GM23248 (cell line): ENCODE measurements around the gene ATP6V1B1. TPM values are rescaled to one million over a fixed set of nuclear protein-coding genes. Genes with fewer than 3 reads are reported as not detected.

Source experiments
- DNase-seq: peaks from one replicate; pipeline ENCODE4 v3.0.0-alpha.2; 2015
- H2AFZ ChIP-seq: fragments of 200-600 bp; sonication (generic); 2 replicates; pipeline ENCODE4 v1.6.1; 2016; ENCODE audit warnings: antibody characterized with exemption
- H3F3A ChIP-seq: fragments of 200-600 bp; sonication (generic); 2 replicates; pipeline ENCODE4 v1.6.1; 2016; ENCODE audit warnings: mild to moderate bottlenecking, antibody characterized with exemption, mixed run types; ENCODE audit not compliant: insufficient read depth
- H3K27ac ChIP-seq: fragments of 200-600 bp; sonication (generic); 2 replicates; pipeline ENCODE4 v1.5.1; 2016; ENCODE audit warnings: mild to moderate bottlenecking
- H3K27me3 ChIP-seq: fragments of 200-600 bp; sonication (generic); replicated peaks from 2 replicates; pipeline ENCODE4 v1.6.1; 2016; ENCODE audit warnings: mild to moderate bottlenecking; ENCODE audit not compliant: insufficient read depth
- H3K36me3 ChIP-seq: fragments of 200-600 bp; sonication (generic); 2 replicates; pipeline ENCODE4 v1.6.1; 2016; ENCODE audit warnings: low read depth, mild to moderate bottlenecking
- H3K4me1 ChIP-seq: fragments of 200-600 bp; sonication (generic); 2 replicates; pipeline ENCODE4 v1.6.1; 2016; ENCODE audit warnings: mild to moderate bottlenecking; ENCODE audit not compliant: insufficient read depth
- H3K4me2 ChIP-seq: fragments of 200-600 bp; sonication (generic); one replicate; pipeline ENCODE4 v1.6.1; 2016; ENCODE audit warnings: mild to moderate bottlenecking; ENCODE audit not compliant: unreplicated experiment
- H3K4me3 ChIP-seq: fragments of 200-600 bp; sonication (generic); 2 replicates; pipeline ENCODE4 v1.5.1; 2016; ENCODE audit warnings: mild to moderate bottlenecking
- H3K79me2 ChIP-seq: fragments of 200-600 bp; sonication (generic); 2 replicates; pipeline ENCODE4 v1.6.1; 2016; ENCODE audit warnings: mild to moderate bottlenecking; ENCODE audit not compliant: insufficient read depth
- H3K9ac ChIP-seq: fragments of 200-600 bp; sonication (generic); 2 replicates; pipeline ENCODE4 v1.6.1; 2016; ENCODE audit warnings: mild to moderate bottlenecking
- H3K9me2 ChIP-seq: fragments of 200-600 bp; sonication (generic); 2 replicates; pipeline ENCODE4 v1.6.1; 2016; ENCODE audit warnings: mixed run types, mild to moderate bottlenecking, moderate library complexity; ENCODE audit not compliant: insufficient read depth
- H3K9me3 ChIP-seq: fragments of 200-600 bp; sonication (generic); one replicate; pipeline ENCODE4 v1.6.1; 2017; ENCODE audit warnings: low read depth
- H4K20me1 ChIP-seq: fragments of 200-600 bp; sonication (generic); 2 replicates; pipeline ENCODE4 v1.6.0; 2016; ENCODE audit not compliant: insufficient read depth
- EZH2 ChIP-seq: fragments of 200-600 bp; sonication (generic); IDR thresholded peaks from 2 replicates; pipeline ENCODE4 v1.6.1; 2018; ENCODE audit warnings: antibody characterized with exemption, mild to moderate bottlenecking; ENCODE audit not compliant: insufficient read depth, poor library complexity, severe bottlenecking
- EZH2phosphoT487 ChIP-seq: fragments of 200-600 bp; sonication (generic); IDR thresholded peaks from 2 replicates; pipeline ENCODE4 v1.6.1; 2018; ENCODE audit warnings: antibody characterized with exemption, moderate library complexity, mild to moderate bottlenecking, low read depth; ENCODE audit not compliant: insufficient read depth
- WGBS, 2 experiments: methylation state at CpG; one replicate each; pipeline ENCODE4 v1.1.6; 2015 to 2017; ENCODE audit warnings: low lambda C conversion rate in 2 of 2, low coverage in 1 of 2; ENCODE audit errors: missing lambda C conversion rate in 2 of 2; 5-methylcytosine and 5-hydroxymethylcytosine counted together
- in situ Hi-C: fragments of 300-500 bp; cut with MboI; formaldehyde crosslinking; loops from 2 replicates; pipeline ENCODE4 v1.15.0; 2020
- polyA plus RNA-seq: library from polyadenylated mRNA; unstranded; fragments of >200 nt; fragmentation: Nextera tagmentation; extraction: Ambion mirVana; gene quantifications from 2 replicates; pipeline ENCODE4 v1.2.1, GENCODE V29; 2016
- total RNA-seq: library from RNA; depleted of rRNA; stranded (reverse); fragments of >200 nt; shearing (Covaris generic); gene quantifications from 2 replicates; pipeline ENCODE4 v1.2.3, GENCODE V29; 2014

ATP6V1B1 gene
- total and polyA plus RNA-seq, 2 experiments from 2014 or later = 0.60 TPM; not detected in 1

- no peaks in the 10 kb centered on the region for H3F3A ChIP-seq
- no peaks in the 10 kb centered on the region for H3K9me2 ChIP-seq
- H3K4me1 ChIP-seq = no peaks in the 10 kb centered on the region
- in situ Hi-C loops = no loop called here
- H3K27me3 ChIP-seq = peaks cover 59% of the 10 kb centered on the region
- no peaks in the 10 kb centered on the region for H3K79me2 ChIP-seq
- no peak overlapping the region for H3K27ac ChIP-seq
- no peak overlapping the region for H3K4me2 ChIP-seq
- H3K9me3 ChIP-seq = no peaks in the 10 kb centered on the region
- no peak overlapping the region for H2AFZ ChIP-seq
- 15 to 20% methylated on average over 15 to 16 of the region's 16 CpGs for WGBS, 2 experiments
- TF ChIP-seq EZH2phosphoT487 (no peak), EZH2 (no peak)
- H4K20me1 ChIP-seq = no peaks in the 10 kb centered on the region
- no peaks in the 10 kb centered on the region for H3K36me3 ChIP-seq
- no peak overlapping the region for H3K4me3 ChIP-seq
- H3K9ac ChIP-seq = no peak overlapping the region
- no peak for DNase-seq
Measured at GRCh38 chr2:70898363-70899240, 37.1 kb upstream of the ATP6V1B1 start.

- no peak overlapping the region for H3K27ac ChIP-seq
- H3K27me3 ChIP-seq = peaks cover 34% of the 10 kb centered on the region
- H2AFZ ChIP-seq = peak overlapping the region; percentile 79
- H3K4me1 ChIP-seq = no peaks in the 10 kb centered on the region
- no peaks in the 10 kb centered on the region for H3K79me2 ChIP-seq
- in situ Hi-C loops = no loop called here
- H4K20me1 ChIP-seq = no peaks in the 10 kb centered on the region
- peak overlapping the region; percentile 65 for H3K9ac ChIP-seq
- TF ChIP-seq EZH2phosphoT487 = no peak
- TF ChIP-seq EZH2 = no peak
- H3K36me3 ChIP-seq = no peaks in the 10 kb centered on the region
- H3F3A ChIP-seq = no peaks in the 10 kb centered on the region
- H3K4me2 ChIP-seq = peak overlapping the region; percentile 82
- WGBS, 2 experiments = 17 to 21% methylated on average over 70 to 78 of the region's 79 CpGs
- H3K9me3 ChIP-seq = no peaks in the 10 kb centered on the region
- H3K4me3 ChIP-seq = peak overlapping the region; percentile 75
- H3K9me2 ChIP-seq = no peaks in the 10 kb centered on the region
- peak; percentile 62 for DNase-seq
Measured at GRCh38 chr2:70901227-70902066, 34.3 kb upstream of the ATP6V1B1 start.

- no peak overlapping the region for H3K4me2 ChIP-seq
- no peaks in the 10 kb centered on the region for H3K9me3 ChIP-seq
- H3K79me2 ChIP-seq = no peaks in the 10 kb centered on the region
- no peak overlapping the region; the same call in 1 of the 2 replicates for H2AFZ ChIP-seq
- H4K20me1 ChIP-seq = no peaks in the 10 kb centered on the region
- peaks cover 31% of the 10 kb centered on the region for H3K27me3 ChIP-seq
- no peak for DNase-seq
- H3F3A ChIP-seq = no peaks in the 10 kb centered on the region
- H3K27ac ChIP-seq = no peak overlapping the region
- in situ Hi-C loops = no loop called here
- H3K9ac ChIP-seq = no peak overlapping the region
- H3K4me3 ChIP-seq = no peak overlapping the region
- 69 to 87% methylated on average over 5 of the region's 5 CpGs for WGBS, 2 experiments
- H3K4me1 ChIP-seq = no peaks in the 10 kb centered on the region
- TF ChIP-seq EZH2 (no peak), EZH2phosphoT487 (no peak)
- H3K9me2 ChIP-seq = no peaks in the 10 kb centered on the region
- H3K36me3 ChIP-seq = no peaks in the 10 kb centered on the region
Measured at GRCh38 chr2:70902067-70902442, 33.6 kb upstream of the ATP6V1B1 start.

GRCh38 chr2:70902579-70902978 lies 33.1 kb upstream of the ATP6V1B1 start:
- Histone ChIP-seq H3K4me2 (no peak overlapping the region), H4K20me1 (no peaks in the 10 kb centered on the region), H2AFZ (no peak overlapping the region), H3K36me3 (no peaks in the 10 kb centered on the region), H3K79me2 (no peaks in the 10 kb centered on the region), H3K27ac (no peak overlapping the region), H3K9ac (no peak overlapping the region), H3K9me2 (no peaks in the 10 kb centered on the region), H3K4me3 (no peak overlapping the region), H3K9me3 (no peaks in the 10 kb centered on the region), H3K27me3 (peaks cover 29% of the 10 kb centered on the region), H3K4me1 (no peaks in the 10 kb centered on the region), H3F3A (no peaks in the 10 kb centered on the region)
- TF ChIP-seq EZH2 (no peak), EZH2phosphoT487 (no peak)
- in situ Hi-C loops = no loop called here
- 61 to 75% methylated on average over 2 of the region's 2 CpGs for WGBS, 2 experiments
- DNase-seq = no peak
